ENCODE measurements around the gene MED15.

The MED15 gene

GRCh38 chr22:20551805-20552442 lies 44.5 kb downstream of the MED15 start:
- Histone ChIP-seq H4K8ac (ENCODE audit: low read depth, low read length) (no peak overlapping the region), H3K27ac (ENCODE audit: low read depth, low read length) (no peak overlapping the region), H3K4me2 (ENCODE audit: low read length) (no peak overlapping the region), H3K36me3 (ENCODE audit: control insufficient read depth in 1 of 2, insufficient read depth in 2 of 2, low read length in 2 of 2) (peaks cover 53 to 54% of the 10 kb centered on the region in 2 experiments), H4K91ac (ENCODE audit: low read depth, low read length) (no peak overlapping the region), H4K12ac (ENCODE audit: low read depth, low read length) (no peak overlapping the region), H2AFZ (ENCODE audit: insufficient read depth, low read length, poor library complexity) (no peak overlapping the region), H3K4me1 (ENCODE audit: control insufficient read depth in 1 of 2, insufficient read depth in 2 of 2, low read length in 2 of 2) (peaks cover 17 to 26% of the 10 kb centered on the region in 2 experiments), H2BK120ac (ENCODE audit: insufficient read depth, low read length, poor library complexity) (no peak overlapping the region), H2AK5ac (ENCODE audit: low read length) (no peak overlapping the region), H3K23ac (ENCODE audit: low read length) (no peak overlapping the region), H3K27me3 (ENCODE audit: insufficient read depth, low read length) (no peaks in the 10 kb centered on the region), H3K9me3 (ENCODE audit: insufficient read depth, low read depth, low read length) (peaks cover 2% of the 10 kb centered on the region), H2BK5ac (ENCODE audit: low read depth, low read length, poor library complexity) (no peak overlapping the region), H3K79me2 (ENCODE audit: control insufficient read depth, insufficient read depth, low read length, poor library complexity) (peaks cover 12% of the 10 kb centered on the region), H2BK12ac (ENCODE audit: low read length) (no peak overlapping the region), H3K18ac (ENCODE audit: low read length) (no peak overlapping the region), H3K4me3 (ENCODE audit: low read depth, low read length) (no peak overlapping the region), H3K79me1 (ENCODE audit: low read length) (no peaks in the 10 kb centered on the region), H3K9ac (ENCODE audit: low read length) (no peak overlapping the region), H3K4ac (ENCODE audit: low read depth, low read length) (no peak overlapping the region), H3K14ac (ENCODE audit: low read length) (no peak overlapping the region)
- DNase-seq: no peak
- no CpG with 5 or more reads among the region's 8 CpGs for WGBS (ENCODE audit: extremely low coverage, insufficient coverage, insufficient read length)

- H3K14ac ChIP-seq (ENCODE audit: low read length): no peak overlapping the region
- no peak overlapping the region for H3K23ac ChIP-seq (ENCODE audit: low read length)
- H3K4ac ChIP-seq (ENCODE audit: low read depth, low read length): no peak overlapping the region
- H3K4me2 ChIP-seq (ENCODE audit: low read length): no peak overlapping the region
- H3K4me1 ChIP-seq (ENCODE audit: control insufficient read depth in 1 of 2, insufficient read depth in 2 of 2, low read length in 2 of 2): peaks cover 21 to 30% of the 10 kb centered on the region in 2 experiments
- H4K12ac ChIP-seq (ENCODE audit: low read depth, low read length): no peak overlapping the region
- H4K8ac ChIP-seq (ENCODE audit: low read depth, low read length): no peak overlapping the region
- H3K36me3 ChIP-seq (ENCODE audit: control insufficient read depth in 1 of 2, insufficient read depth in 2 of 2, low read length in 2 of 2): peaks cover 55 to 59% of the 10 kb centered on the region in 2 experiments
- H3K9me3 ChIP-seq (ENCODE audit: insufficient read depth, low read depth, low read length): peaks cover 2% of the 10 kb centered on the region
- H2BK5ac ChIP-seq (ENCODE audit: low read depth, low read length, poor library complexity): no peak overlapping the region
- no peak overlapping the region for H3K18ac ChIP-seq (ENCODE audit: low read length)
- H3K27ac ChIP-seq (ENCODE audit: low read depth, low read length): no peak overlapping the region
- peaks cover 12% of the 10 kb centered on the region for H3K79me2 ChIP-seq (ENCODE audit: control insufficient read depth, insufficient read depth, low read length, poor library complexity)
- no peak overlapping the region for H3K4me3 ChIP-seq (ENCODE audit: low read depth, low read length)
- no peak overlapping the region for H3K9ac ChIP-seq (ENCODE audit: low read length)
- H3K79me1 ChIP-seq (ENCODE audit: low read length): no peaks in the 10 kb centered on the region
- no CpG with 5 or more reads among the region's 15 CpGs for WGBS (ENCODE audit: extremely low coverage, insufficient coverage, insufficient read length)
- H2AFZ ChIP-seq (ENCODE audit: insufficient read depth, low read length, poor library complexity): no peak overlapping the region
- H3K27me3 ChIP-seq (ENCODE audit: insufficient read depth, low read length): no peaks in the 10 kb centered on the region
- no peak overlapping the region for H2BK12ac ChIP-seq (ENCODE audit: low read length)
- no peak overlapping the region for H2BK120ac ChIP-seq (ENCODE audit: insufficient read depth, low read length, poor library complexity)
- H2AK5ac ChIP-seq (ENCODE audit: low read length): no peak overlapping the region
- H4K91ac ChIP-seq (ENCODE audit: low read depth, low read length): no peak overlapping the region
- no peak for DNase-seq
These were observed 45.3 kb downstream of the MED15 start for GRCh38 chr22:20552443-20553401.

GRCh38 chr22:20553947-20554741 lies 46.7 kb downstream of the MED15 start:
- peaks cover 16 to 22% of the 10 kb centered on the region in 2 experiments for H3K4me1 ChIP-seq (ENCODE audit: control insufficient read depth in 1 of 2, insufficient read depth in 2 of 2, low read length in 2 of 2)
- H4K8ac ChIP-seq (ENCODE audit: low read depth, low read length): no peak overlapping the region
- H2AFZ ChIP-seq (ENCODE audit: insufficient read depth, low read length, poor library complexity): no peak overlapping the region
- no peak overlapping the region for H3K14ac ChIP-seq (ENCODE audit: low read length)
- H3K79me2 ChIP-seq (ENCODE audit: control insufficient read depth, insufficient read depth, low read length, poor library complexity): peaks cover 8% of the 10 kb centered on the region
- no peak overlapping the region for H2AK5ac ChIP-seq (ENCODE audit: low read length)
- H2BK120ac ChIP-seq (ENCODE audit: insufficient read depth, low read length, poor library complexity): no peak overlapping the region
- no peak overlapping the region for H3K4me3 ChIP-seq (ENCODE audit: low read depth, low read length)
- H3K4me2 ChIP-seq (ENCODE audit: low read length): no peak overlapping the region
- no peak overlapping the region for H3K4ac ChIP-seq (ENCODE audit: low read depth, low read length)
- peaks cover 5% of the 10 kb centered on the region for H3K9me3 ChIP-seq (ENCODE audit: insufficient read depth, low read depth, low read length)
- no peak overlapping the region for H3K23ac ChIP-seq (ENCODE audit: low read length)
- WGBS (ENCODE audit: extremely low coverage, insufficient coverage, insufficient read length): no CpG with 5 or more reads among the region's 8 CpGs
- H3K27me3 ChIP-seq (ENCODE audit: insufficient read depth, low read length): no peaks in the 10 kb centered on the region
- H2BK12ac ChIP-seq (ENCODE audit: low read length): no peak overlapping the region
- no peak overlapping the region for H3K9ac ChIP-seq (ENCODE audit: low read length)
- DNase-seq: no peak
- no peak overlapping the region for H3K27ac ChIP-seq (ENCODE audit: low read depth, low read length)
- H3K36me3 ChIP-seq (ENCODE audit: control insufficient read depth in 1 of 2, insufficient read depth in 2 of 2, low read length in 2 of 2): peaks cover 65 to 70% of the 10 kb centered on the region in 2 experiments
- H4K12ac ChIP-seq (ENCODE audit: low read depth, low read length): no peak overlapping the region
- H4K91ac ChIP-seq (ENCODE audit: low read depth, low read length): no peak overlapping the region
- H2BK5ac ChIP-seq (ENCODE audit: low read depth, low read length, poor library complexity): no peak overlapping the region
- H3K18ac ChIP-seq (ENCODE audit: low read length): peak overlapping the region; percentile 47
- no peaks in the 10 kb centered on the region for H3K79me1 ChIP-seq (ENCODE audit: low read length)

- Histone ChIP-seq H3K79me1 (ENCODE audit: low read length) (no peaks in the 10 kb centered on the region), H3K4me2 (ENCODE audit: low read length) (no peak overlapping the region), H3K4ac (ENCODE audit: low read depth, low read length) (no peak overlapping the region), H2BK12ac (ENCODE audit: low read length) (no peak overlapping the region), H3K14ac (ENCODE audit: low read length) (no peak overlapping the region), H3K4me1 (ENCODE audit: control insufficient read depth in 1 of 2, insufficient read depth in 2 of 2, low read length in 2 of 2) (peaks cover 11 to 16% of the 10 kb centered on the region in 2 experiments), H3K36me3 (ENCODE audit: control insufficient read depth in 1 of 2, insufficient read depth in 2 of 2, low read length in 2 of 2) (peaks cover 66 to 73% of the 10 kb centered on the region in 2 experiments), H3K23ac (ENCODE audit: low read length) (no peak overlapping the region), H3K9me3 (ENCODE audit: insufficient read depth, low read depth, low read length) (peaks cover 5% of the 10 kb centered on the region), H3K27ac (ENCODE audit: low read depth, low read length) (no peak overlapping the region), H2AK5ac (ENCODE audit: low read length) (no peak overlapping the region), H4K91ac (ENCODE audit: low read depth, low read length) (no peak overlapping the region), H3K4me3 (ENCODE audit: low read depth, low read length) (no peak overlapping the region), H3K9ac (ENCODE audit: low read length) (no peak overlapping the region), H4K12ac (ENCODE audit: low read depth, low read length) (no peak overlapping the region), H3K79me2 (ENCODE audit: control insufficient read depth, insufficient read depth, low read length, poor library complexity) (peaks cover 2% of the 10 kb centered on the region), H3K18ac (ENCODE audit: low read length) (no peak overlapping the region), H2BK5ac (ENCODE audit: low read depth, low read length, poor library complexity) (no peak overlapping the region), H4K8ac (ENCODE audit: low read depth, low read length) (no peak overlapping the region), H2BK120ac (ENCODE audit: insufficient read depth, low read length, poor library complexity) (no peak overlapping the region), H3K27me3 (ENCODE audit: insufficient read depth, low read length) (no peaks in the 10 kb centered on the region), H2AFZ (ENCODE audit: insufficient read depth, low read length, poor library complexity) (no peak overlapping the region)
- no CpG with 5 or more reads among the region's 14 CpGs for WGBS (ENCODE audit: extremely low coverage, insufficient coverage, insufficient read length)
- no peak for DNase-seq
These were observed 47.4 kb downstream of the MED15 start for GRCh38 chr22:20554824-20555223.
